IMR-90 (cell line): ENCODE results near the gene SNCG. TPM values are rescaled to one million over a fixed set of nuclear protein-coding genes. Genes with fewer than 3 reads are reported as not detected.
"Not testable (repeated sequence)": the region's sequence is repeated elsewhere in the genome, so short reads cannot be mapped to it uniquely, and the experiment has no call there.

Source experiments
- ATAC-seq: fragments of 200-7000 bp; cut with Tn5 transposase; 2 replicates; pipeline ENCODE4 v1.9.1; 2020; ENCODE audit warnings: low read depth, mild to moderate bottlenecking, moderate library complexity
- BruUV-seq: library from RNA; stranded (reverse); fragments of 400-500 nt; replicated peaks from 2 replicates; lab custom pipeline; 2021; lab: Mats Ljungman, UMichigan
- CTCF ChIA-PET: fragments of 300-600 bp; formaldehyde crosslinking; extraction: SDS; loops from one replicate; lab custom pipeline; 2021; ENCODE audit warnings: antibody characterized with exemption; lab: Yijun Ruan, JAX
- POLR2A ChIA-PET: fragments of 300-600 bp; sonication (Branson Sonifier 250); formaldehyde crosslinking; loops from one replicate; lab custom pipeline; 2022; ENCODE audit warnings: antibody characterized with exemption; ENCODE audit not compliant: unreplicated experiment; lab: Charles Lee
- DNase-seq: peaks from one replicate; pipeline ENCODE4 v3.0.0; 2013
- H2AFZ ChIP-seq: replicated peaks from 2 replicates; pipeline ENCODE3; 2013; ENCODE audit warnings: low read length, mild to moderate bottlenecking; ENCODE audit not compliant: poor library complexity
- H2AK5ac ChIP-seq: 2 replicates; pipeline ENCODE4 v1.6.1; 2013; ENCODE audit warnings: low read depth, low read length, inconsistent platforms
- H2AK9ac ChIP-seq: replicated peaks from 2 replicates; pipeline ENCODE3; 2013; ENCODE audit warnings: mild to moderate bottlenecking, low read depth, low read length, moderate library complexity; ENCODE audit not compliant: poor library complexity
- H2BK120ac ChIP-seq: 2 replicates; pipeline ENCODE4 v1.6.1; 2013; ENCODE audit warnings: low read depth, low read length, inconsistent platforms
- H2BK15ac ChIP-seq: 3 replicates; pipeline ENCODE4 v1.6.1; 2013; ENCODE audit warnings: low read depth, low read length, inconsistent platforms
- H2BK20ac ChIP-seq: 2 replicates; pipeline ENCODE4 v1.6.1; 2013; ENCODE audit warnings: low read depth, mild to moderate bottlenecking, inconsistent platforms, low read length, moderate library complexity
- H2BK5ac ChIP-seq: 2 replicates; pipeline ENCODE4 v1.6.1; 2013; ENCODE audit warnings: mild to moderate bottlenecking, low read depth, low read length, inconsistent platforms; ENCODE audit not compliant: poor library complexity, severe bottlenecking
- H3K14ac ChIP-seq: replicated peaks from 2 replicates; pipeline ENCODE4 v1.6.1; 2013; ENCODE audit warnings: low read depth, low read length, inconsistent platforms
- H3K18ac ChIP-seq: 2 replicates; pipeline ENCODE4 v1.6.1; 2013; ENCODE audit warnings: low read depth, low read length, control low read depth
- H3K23ac ChIP-seq: 2 replicates; pipeline ENCODE4 v1.6.1; 2013; ENCODE audit warnings: low read depth, low read length, inconsistent platforms
- H3K27ac ChIP-seq: 2 replicates; pipeline ENCODE4 v1.5.1; 2013; ENCODE audit warnings: mild to moderate bottlenecking, control low read depth, low read length; ENCODE audit not compliant: insufficient read depth
- H3K27me3 ChIP-seq: 2 replicates; pipeline ENCODE4 v1.6.1; 2013; ENCODE audit warnings: low read length; ENCODE audit not compliant: control insufficient read depth, insufficient read depth
- H3K36me3 ChIP-seq: 2 replicates; pipeline ENCODE4 v1.6.1; 2013; ENCODE audit warnings: low read length, mixed read lengths; ENCODE audit not compliant: control insufficient read depth, insufficient read depth
- H3K4ac ChIP-seq: 2 replicates; pipeline ENCODE4 v1.6.1; 2013; ENCODE audit warnings: low read depth, low read length, inconsistent platforms
- H3K4me1 ChIP-seq: 2 replicates; pipeline ENCODE4 v1.6.1; 2013; ENCODE audit warnings: low read length, mixed read lengths; ENCODE audit not compliant: control insufficient read depth, insufficient read depth
- H3K4me2 ChIP-seq: 2 replicates; pipeline ENCODE4 v1.6.1; 2013; ENCODE audit warnings: low read depth, mild to moderate bottlenecking, control low read depth, low read length, moderate library complexity
- H3K4me3 ChIP-seq: 2 replicates; pipeline ENCODE4 v1.5.1; 2013; ENCODE audit warnings: low read depth, mild to moderate bottlenecking, control low read depth, low read length, moderate library complexity; ENCODE audit not compliant: insufficient read depth
- H3K56ac ChIP-seq: 2 replicates; pipeline ENCODE4 v1.6.1; 2013; ENCODE audit warnings: low read length, inconsistent platforms; ENCODE audit not compliant: insufficient read depth; ENCODE audit errors: extremely low read depth
- H3K79me1 ChIP-seq, 2 experiments: 2 replicates each; pipeline ENCODE4 v1.6.1; 2013; ENCODE audit warnings: low read length in 2 of 2, inconsistent platforms in 1 of 2, low read depth in 1 of 2
- H3K9ac ChIP-seq: 2 replicates; pipeline ENCODE4 v1.6.1; 2013; ENCODE audit warnings: low read depth, low read length, control low read depth
- H3K9me1 ChIP-seq: 2 replicates; pipeline ENCODE4 v1.6.1; 2013; ENCODE audit warnings: low read length, inconsistent platforms; ENCODE audit not compliant: insufficient read depth
- H3K9me3 ChIP-seq: 2 replicates; pipeline ENCODE4 v1.6.1; 2013; ENCODE audit warnings: low read length; ENCODE audit not compliant: control insufficient read depth, insufficient read depth
- H4K20me1 ChIP-seq: 2 replicates; pipeline ENCODE4 v1.6.1; 2013; ENCODE audit warnings: low read length, inconsistent platforms; ENCODE audit not compliant: insufficient read depth
- H4K5ac ChIP-seq: 2 replicates; pipeline ENCODE4 v1.6.1; 2013; ENCODE audit warnings: mild to moderate bottlenecking, low read depth, low read length, control low read depth
- H4K8ac ChIP-seq, 2 experiments: 2 replicates each; pipeline ENCODE4 v1.6.1; 2013; ENCODE audit warnings: low read depth in 2 of 2, low read length in 2 of 2, control low read depth in 1 of 2, inconsistent platforms in 1 of 2
- H4K91ac ChIP-seq: 2 replicates; pipeline ENCODE4 v1.6.1; 2013; ENCODE audit warnings: low read depth, low read length, inconsistent platforms; ENCODE audit not compliant: insufficient read depth
- WGBS, 2 experiments: methylation state at CpG; one replicate each; pipeline versions ENCODE4 v1.1.5 to v1.1.7; 2013; ENCODE audit warnings: missing lambda C conversion rate in 2 of 2; ENCODE audit not compliant: insufficient read length in 1 of 2; ENCODE audit errors: extremely low coverage in 2 of 2; 5-methylcytosine and 5-hydroxymethylcytosine counted together
- dilution Hi-C: fragments of 300-500 bp; cut with HindIII; formaldehyde crosslinking; loops from one replicate; pipeline ENCODE4 v1.14.3; 2018; ENCODE audit warnings: low sequenced_read_pairs; ENCODE audit not compliant: unreplicated experiment
- in situ Hi-C: fragments of 300-500 bp; cut with MboI; formaldehyde crosslinking; loops from 3 replicates; pipeline ENCODE4 v1.14.3; 2019; ENCODE audit warnings: low sequenced_read_pairs, inconsistent platforms, mixed read lengths
- intact Hi-C: fragments of 100-400 bp; cut with micrococcal nuclease; formaldehyde crosslinking; loops from 2 replicates; pipeline ENCODE4 v1.10.0; 2022
- microRNA-seq, 2 experiments: library from miRNA; stranded (forward) in 1 of 2; unstranded in 1 of 2; fragments of 10-50 nt in 1 of 2; fragments of <30 nt in 1 of 2; gene quantifications in 1 of 2; microRNA quantifications in 1 of 2; one replicate each; pipeline versions ENCODE3 to v1.1.0; 2013 to 2020; ENCODE audit not compliant: insufficient read depth in 1 of 2, insufficient read length in 1 of 2, unreplicated experiment in 1 of 2
- polyA plus RNA-seq, 3 experiments: library from polyadenylated mRNA; depleted of rRNA; stranded (reverse); fragments of >200 nt; gene quantifications; 2 replicates each; pipeline ENCODE4 v1.2.3, GENCODE V29; 2012; ENCODE audit warnings: low replicate concordance in 1 of 3
- small RNA-seq, 5 experiments: library from RNA; depleted of rRNA; stranded (forward); fragments of <200 nt; gene quantifications; one replicate each; pipeline ENCODE3, GENCODE V24; 2012
- total RNA-seq: library from RNA; depleted of rRNA; stranded (reverse); fragments of >200 nt; gene quantifications from 2 replicates; pipeline ENCODE4 v1.2.3, GENCODE V29; 2012; rRNA removed

Gene SNCG
- total and polyA plus RNA-seq, 2 of the 4 experiments (the other 2 are of a cell fraction): 10.6 to 19.0 TPM

GRCh38 chr10:87009134-87009696, 50.8 kb downstream of the SNCG start:
- H3K23ac ChIP-seq, H2BK20ac ChIP-seq, H2AK5ac ChIP-seq, H4K91ac ChIP-seq, H3K9ac ChIP-seq, H4K8ac ChIP-seq, H3K4me1 ChIP-seq, CTCF ChIA-PET, POLR2A ChIA-PET, H2BK15ac ChIP-seq, H3K56ac ChIP-seq, H3K4ac ChIP-seq, H3K14ac ChIP-seq, H3K9me1 ChIP-seq, H2AK9ac ChIP-seq, H2BK5ac ChIP-seq, ATAC-seq, H3K4me2 ChIP-seq, H3K27me3 ChIP-seq, dilution Hi-C loops, H3K36me3 ChIP-seq, BruUV-seq, H3K27ac ChIP-seq, in situ Hi-C loops, H4K20me1 ChIP-seq, H2AFZ ChIP-seq, H4K5ac ChIP-seq, H2BK120ac ChIP-seq, H3K9me3 ChIP-seq, DNase-seq, H3K79me1 ChIP-seq, intact Hi-C loops, H3K18ac ChIP-seq, H3K4me3 ChIP-seq: not testable (repeated sequence)
- WGBS, 2 experiments: 90% methylated on average over 2 of the region's 18 CpGs; no CpG with 5 or more reads in 1 of the 2 experiments

Small RNA genes within 50 kb of the gene (microRNA-seq; reads per million reads assigned to microRNA genes)
- not detected for gene BMS1P3 (ENCODE audit: insufficient read depth, insufficient read length)

Small RNA genes within 50 kb of the gene (small RNA-seq; reads per million reads assigned to genes)
- gene BMS1P3: 0 reads per million in 5 experiments

Other genes with a start within 250 kb of the SNCG start
- 93.7 and 94.7 TPM in 2 replicates for gene BMPR1A, start 202.0 kb upstream of the SNCG start, total RNA-seq
- 13.5 and 15.9 TPM in 2 replicates for gene BMPR1A, start 202.0 kb upstream of the SNCG start, polyA plus RNA-seq (2012; rRNA removed)
- gene MMRN2, start 984 bp upstream of the SNCG start, total RNA-seq: 0.56 and 1.8 TPM in 2 replicates
- 1.0 and 1.6 TPM in 2 replicates for gene MMRN2, start 984 bp upstream of the SNCG start, polyA plus RNA-seq (2012; rRNA removed)
- gene ADIRF, start 9.9 kb downstream of the SNCG start, total RNA-seq: 2.3 and 2.5 TPM in 2 replicates
- gene ADIRF, start 9.9 kb downstream of the SNCG start, polyA plus RNA-seq (2012; rRNA removed): 7.2 and 12.4 TPM in 2 replicates
- not detected in 2 replicates for gene FAM25A, start 61.7 kb downstream of the SNCG start, total RNA-seq
- not detected in 2 replicates for gene FAM25A, start 61.7 kb downstream of the SNCG start, polyA plus RNA-seq (2012; rRNA removed)
- 210 and 222 TPM in 2 replicates for gene GLUD1, start 136.2 kb downstream of the SNCG start, total RNA-seq
- 58.9 and 64.8 TPM in 2 replicates for gene GLUD1, start 136.2 kb downstream of the SNCG start, polyA plus RNA-seq (2012; rRNA removed)
- 19.9 and 28.1 TPM in 2 replicates for gene SHLD2, start 136.6 kb downstream of the SNCG start, total RNA-seq
- gene SHLD2, start 136.6 kb downstream of the SNCG start, polyA plus RNA-seq (2012; rRNA removed): 7.4 and 10.6 TPM in 2 replicates